ENCODE data around the gene FLRT1. TPM values are rescaled to one million over a fixed set of nuclear protein-coding genes. Genes with fewer than 3 reads are reported as not detected.

Gene FLRT1
- total RNA-seq, 2 experiments from 2014 or later, result 0.05 to 0.23 TPM

DNA sequence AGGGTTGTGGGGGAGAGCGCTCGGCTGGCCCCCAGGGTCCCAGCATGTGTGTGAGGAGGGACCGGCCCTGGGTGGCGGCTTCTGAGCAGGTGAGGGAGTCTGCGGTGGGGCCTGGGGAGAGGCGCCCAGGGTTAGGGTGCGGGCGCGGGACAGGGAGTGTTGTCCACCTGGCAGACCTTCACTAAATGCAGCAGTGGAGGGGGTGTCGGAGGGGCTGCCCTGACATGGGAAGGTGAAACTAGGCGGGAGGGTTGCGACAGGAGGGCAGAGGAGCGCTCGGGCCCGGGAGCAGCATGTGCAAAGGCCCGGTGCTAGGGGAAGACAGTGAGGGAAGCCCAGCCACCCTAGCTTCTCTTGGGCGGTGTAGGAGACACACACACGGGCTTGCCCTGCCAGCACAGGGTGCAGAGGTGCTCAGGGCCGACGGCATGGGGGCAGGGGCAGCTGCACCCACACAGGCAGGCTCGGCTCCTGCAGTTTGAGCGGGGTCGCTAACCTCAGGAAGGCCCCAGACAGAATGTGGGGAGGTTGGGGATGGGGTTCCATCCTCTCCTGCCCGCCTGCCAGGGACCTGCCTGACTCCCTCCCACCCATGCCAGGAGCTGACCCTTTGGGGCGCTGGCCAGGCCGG is 27.3 kb upstream of the FLRT1 start:
- Mint-ChIP-seq H3K4me3 (no peak overlapping the region), H3K27ac (no peak overlapping the region), H3K9me3 (peaks cover 14% of the 10 kb centered on the region), H3K36me3 (ENCODE audit: low read depth) (peaks cover 2% of the 10 kb centered on the region), H3K4me1 (peaks cover 4% of the 10 kb centered on the region), H3K27me3 (peaks cover 24% of the 10 kb centered on the region)
- CTCF ChIA-PET, result interaction anchor here (0.7 kb wide), 1 partner anchor 529 kb away, joined by 4 read pairs; no protein-coding TSS in a partner anchor
- POLR2A ChIA-PET, result interaction anchor here (1.2 kb wide), 1 partner anchor 8 kb away, joined by 3 read pairs; no protein-coding TSS in a partner anchor
- DNase-seq, result no peak

DNA sequence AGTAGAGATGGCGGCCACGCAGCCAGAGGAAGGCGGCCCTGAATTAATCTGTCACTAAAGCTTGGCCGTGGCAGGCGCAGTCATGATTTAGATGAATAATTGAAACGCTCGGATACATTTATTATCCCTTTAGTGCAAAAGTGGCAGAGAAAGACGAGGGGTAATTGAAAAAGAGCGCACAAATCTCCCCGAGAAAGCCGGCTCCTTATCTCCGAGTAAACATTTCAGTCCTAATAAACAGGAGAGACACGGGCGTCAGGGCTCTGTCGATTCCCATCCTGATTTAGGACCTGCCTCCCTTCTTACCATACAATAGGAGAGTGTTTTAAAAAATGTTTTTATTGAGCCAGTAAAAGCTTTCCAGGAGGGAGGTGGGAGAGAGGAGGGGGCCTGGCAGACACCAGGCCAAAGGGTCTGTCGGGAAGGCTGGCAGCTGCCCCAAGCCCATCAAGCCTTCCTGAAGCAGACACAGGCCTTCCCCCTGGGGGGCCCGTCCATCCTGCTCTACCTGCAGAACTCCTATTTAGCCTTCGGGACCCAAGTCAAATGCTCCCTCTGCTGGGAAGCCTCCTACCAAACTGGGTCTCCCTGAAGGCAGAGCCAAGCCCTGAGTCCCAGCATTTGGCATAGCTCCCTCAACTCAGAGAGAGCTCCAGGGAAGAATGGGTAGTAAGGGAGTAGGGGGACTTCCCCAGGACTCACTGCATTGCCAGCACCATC is 26.7 kb upstream of the FLRT1 start:
- ChIA-PET CTCF (interaction anchor here (0.7 kb wide), 1 partner anchor 530 kb away, joined by 4 read pairs; no protein-coding TSS in a partner anchor), POLR2A (no interaction called here)
- peaks cover 14% of the 10 kb centered on the region for H3K9me3 Mint-ChIP-seq

DNA sequence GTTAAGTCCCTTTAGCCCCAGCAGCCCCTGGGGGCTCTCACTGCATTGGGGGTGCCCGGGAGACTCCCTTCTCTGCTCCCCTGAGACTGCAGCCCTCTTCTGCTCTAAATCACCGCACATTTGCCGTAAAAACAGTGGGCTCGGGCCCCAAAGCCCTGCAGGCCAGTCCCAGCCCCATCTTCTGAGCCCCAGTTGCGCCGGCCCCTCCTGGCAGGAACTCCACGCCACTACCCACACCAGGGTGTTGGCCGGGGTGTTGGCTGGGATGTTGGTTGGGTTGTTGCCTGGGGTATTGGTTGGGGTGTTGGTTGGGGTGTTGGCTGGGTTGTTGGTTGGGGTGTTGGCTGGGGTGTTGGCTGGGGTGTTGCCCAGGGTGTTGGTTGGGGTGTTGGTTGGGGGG is 26.0 kb upstream of the FLRT1 start:
- no peak overlapping the region for H3K4me3 Mint-ChIP-seq
- peaks cover 24% of the 10 kb centered on the region for H3K27me3 Mint-ChIP-seq
- no peak overlapping the region for H3K27ac Mint-ChIP-seq
- peaks cover 4% of the 10 kb centered on the region for H3K4me1 Mint-ChIP-seq
- peaks cover 14% of the 10 kb centered on the region for H3K9me3 Mint-ChIP-seq
- ChIA-PET POLR2A (no interaction called here), CTCF (no interaction called here)
- peaks cover 2% of the 10 kb centered on the region for H3K36me3 Mint-ChIP-seq (ENCODE audit: low read depth)
- DNase-seq, result no peak

More for the DNA sequence above, 26.7 kb upstream of the FLRT1 start:
- Mint-ChIP-seq H3K27me3 (peaks cover 24% of the 10 kb centered on the region), H3K4me1 (peaks cover 4% of the 10 kb centered on the region), H3K36me3 (ENCODE audit: low read depth) (peaks cover 2% of the 10 kb centered on the region), H3K27ac (no peak overlapping the region), H3K4me3 (no peak overlapping the region)
- DNase-seq, result no peak

DNA sequence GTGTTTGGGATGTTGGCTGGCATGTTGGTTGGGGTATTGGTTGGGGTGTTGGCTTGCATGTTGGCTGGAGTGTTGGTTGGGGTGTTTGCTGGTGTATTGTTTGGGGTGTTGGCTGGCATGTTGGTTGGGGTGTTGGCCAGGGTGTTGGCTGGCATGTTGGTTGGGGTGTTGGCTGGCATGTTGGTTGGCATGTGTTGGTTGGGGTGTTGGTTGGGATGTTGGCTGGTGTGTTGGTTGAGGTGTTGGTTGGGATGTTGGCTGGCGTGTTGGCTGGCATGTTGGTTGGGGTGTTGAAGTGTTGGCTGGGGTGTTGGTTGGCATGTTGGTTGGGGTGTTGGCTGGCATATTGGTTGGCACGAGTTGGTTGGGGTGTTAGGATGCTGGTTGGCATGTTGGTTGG is 24.9 kb upstream of the FLRT1 start:
- CTCF ChIA-PET, result no interaction called here
- no peak overlapping the region for H3K27ac Mint-ChIP-seq
- DNase-seq, result no peak
- H3K4me3 Mint-ChIP-seq, result no peak overlapping the region
- H3K4me1 Mint-ChIP-seq, result peaks cover 4% of the 10 kb centered on the region
- POLR2A ChIA-PET, result no interaction called here
- peaks cover 2% of the 10 kb centered on the region for H3K36me3 Mint-ChIP-seq (ENCODE audit: low read depth)
- H3K27me3 Mint-ChIP-seq, result peaks cover 24% of the 10 kb centered on the region
- H3K9me3 Mint-ChIP-seq, result peaks cover 14% of the 10 kb centered on the region

DNA sequence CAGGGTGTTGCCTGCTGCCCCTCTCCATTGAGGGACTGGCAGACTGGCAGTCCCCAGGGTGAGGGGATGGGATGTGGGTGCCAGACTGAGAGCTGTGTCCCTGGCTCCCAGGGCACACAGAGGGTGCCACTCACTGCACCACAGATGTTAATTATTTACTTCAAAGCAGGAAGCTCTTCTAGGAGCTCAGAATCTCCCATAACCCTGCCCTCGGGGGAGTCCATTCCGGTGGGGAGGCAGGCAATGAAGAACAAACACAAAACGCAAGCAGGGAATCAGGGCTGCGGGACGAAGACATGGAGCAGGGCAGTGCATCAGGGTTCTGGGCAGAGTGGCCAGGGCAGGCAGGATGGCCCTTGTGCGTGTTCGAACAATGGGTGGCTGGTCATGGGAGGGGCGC is 24.4 kb upstream of the FLRT1 start:
- Mint-ChIP-seq H3K36me3 (ENCODE audit: low read depth) (peaks cover 2% of the 10 kb centered on the region), H3K4me3 (no peak overlapping the region), H3K27me3 (peaks cover 21% of the 10 kb centered on the region), H3K27ac (no peak overlapping the region), H3K9me3 (peaks cover 14% of the 10 kb centered on the region), H3K4me1 (peaks cover 4% of the 10 kb centered on the region)
- DNase-seq, result no peak
- CTCF ChIA-PET, result no interaction called here
- POLR2A ChIA-PET, result no interaction called here

DNA sequence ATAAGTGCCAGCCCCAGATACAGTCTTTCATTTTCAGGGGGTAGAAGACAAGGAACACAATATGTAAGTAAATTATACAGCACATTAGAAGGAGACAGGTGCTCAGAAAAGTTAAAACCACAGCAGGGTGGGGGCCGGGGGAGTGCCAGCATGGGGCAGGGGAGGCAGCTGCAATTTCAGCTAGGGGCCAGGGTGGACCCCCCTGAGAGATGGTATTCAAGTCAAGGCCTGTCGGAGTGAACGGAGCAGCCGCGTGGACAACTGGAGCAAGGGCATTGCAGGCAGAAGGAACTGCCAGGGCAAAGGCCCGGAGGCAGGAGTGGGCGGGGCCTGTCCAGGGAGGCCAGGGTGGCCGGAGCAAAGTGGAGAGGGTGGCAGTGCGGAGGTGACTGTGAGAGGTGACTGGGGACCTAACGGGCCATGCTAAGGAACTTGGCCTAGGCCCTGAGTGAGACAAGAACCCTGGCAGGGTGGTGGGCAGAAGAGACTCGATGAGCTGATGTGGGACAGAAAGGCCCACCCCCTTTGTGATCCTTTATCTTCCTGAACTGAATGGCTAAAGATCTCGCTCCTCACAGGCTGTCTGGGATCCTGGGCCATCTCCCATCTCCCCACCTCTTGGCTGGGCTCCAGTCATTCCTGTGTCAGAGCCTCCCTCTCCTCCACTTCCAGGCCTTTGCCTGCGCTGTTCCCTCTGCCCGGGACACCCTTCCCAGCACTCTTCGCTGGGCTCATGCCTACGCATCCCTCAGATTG is 22.4 kb upstream of the FLRT1 start:
- no peak for DNase-seq
- no peaks in the 10 kb centered on the region for H3K36me3 Mint-ChIP-seq (ENCODE audit: low read depth)
- H3K4me1 Mint-ChIP-seq, result no peaks in the 10 kb centered on the region
- peaks cover 14% of the 10 kb centered on the region for H3K9me3 Mint-ChIP-seq
- H3K27me3 Mint-ChIP-seq, result peaks cover 1% of the 10 kb centered on the region
- H3K4me3 Mint-ChIP-seq, result no peak overlapping the region
- no peak overlapping the region for H3K27ac Mint-ChIP-seq
- CTCF ChIA-PET, result interaction anchor here (0.7 kb wide), 1 partner anchor 13 kb away, joined by 3 read pairs; no protein-coding TSS in a partner anchor
- POLR2A ChIA-PET, result no interaction called here

DNA sequence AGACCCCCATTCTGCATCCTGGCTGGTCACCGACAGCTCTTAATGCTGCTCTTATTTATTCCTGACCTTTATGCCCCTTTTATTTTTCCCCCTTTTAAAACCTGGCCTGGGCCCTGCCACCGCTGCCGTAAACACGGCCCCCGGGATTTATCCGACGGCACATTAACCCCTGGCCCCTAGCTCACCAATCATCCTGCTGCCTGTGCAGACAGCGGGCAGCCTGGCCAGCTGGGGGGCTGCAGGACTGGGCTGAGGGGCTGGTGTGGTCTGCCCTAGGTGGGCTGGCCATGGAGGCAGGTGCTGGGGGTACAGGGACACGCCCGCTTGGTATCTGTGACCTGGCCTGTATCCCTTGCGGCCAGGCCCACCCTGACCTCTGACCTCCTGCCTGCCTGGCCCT is 21.4 kb upstream of the FLRT1 start:
- Mint-ChIP-seq H3K4me1 (no peaks in the 10 kb centered on the region), H3K27ac (no peak overlapping the region), H3K27me3 (no peaks in the 10 kb centered on the region), H3K36me3 (ENCODE audit: low read depth) (no peaks in the 10 kb centered on the region), H3K4me3 (no peak overlapping the region), H3K9me3 (peaks cover 14% of the 10 kb centered on the region)
- ChIA-PET CTCF (no interaction called here), POLR2A (no interaction called here)
- no peak for DNase-seq

DNA sequence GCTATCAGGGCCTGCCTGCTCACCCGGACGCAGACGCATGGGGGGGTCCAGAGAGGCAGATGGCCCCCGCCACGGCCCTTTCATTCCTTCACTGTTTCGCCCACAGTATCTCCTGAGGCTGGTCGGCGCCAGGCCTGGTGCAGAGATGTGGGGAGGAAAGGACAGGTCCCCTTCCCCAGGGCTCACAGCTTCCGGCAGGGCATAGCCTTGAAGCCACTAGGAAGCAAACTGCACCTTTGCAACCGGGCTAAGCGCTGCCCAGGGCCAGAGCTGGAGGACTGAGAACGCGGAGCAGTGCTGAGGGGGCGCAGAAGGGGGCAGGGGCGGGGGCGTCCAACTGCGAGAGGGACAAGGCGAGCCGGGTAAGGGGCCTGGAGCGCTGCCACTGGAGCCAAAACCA is 20.2 kb upstream of the FLRT1 start:
- peaks cover 8% of the 10 kb centered on the region for H3K9me3 Mint-ChIP-seq
- no peaks in the 10 kb centered on the region for H3K27me3 Mint-ChIP-seq
- H3K36me3 Mint-ChIP-seq (ENCODE audit: low read depth), result no peaks in the 10 kb centered on the region
- POLR2A ChIA-PET, result no interaction called here
- no peak overlapping the region for H3K4me3 Mint-ChIP-seq
- H3K27ac Mint-ChIP-seq, result no peak overlapping the region
- no peak for DNase-seq
- CTCF ChIA-PET, result interaction anchor here (1.2 kb wide), 1 partner anchor 16 kb away, joined by 4 read pairs; no protein-coding TSS in a partner anchor
- no peaks in the 10 kb centered on the region for H3K4me1 Mint-ChIP-seq

DNA sequence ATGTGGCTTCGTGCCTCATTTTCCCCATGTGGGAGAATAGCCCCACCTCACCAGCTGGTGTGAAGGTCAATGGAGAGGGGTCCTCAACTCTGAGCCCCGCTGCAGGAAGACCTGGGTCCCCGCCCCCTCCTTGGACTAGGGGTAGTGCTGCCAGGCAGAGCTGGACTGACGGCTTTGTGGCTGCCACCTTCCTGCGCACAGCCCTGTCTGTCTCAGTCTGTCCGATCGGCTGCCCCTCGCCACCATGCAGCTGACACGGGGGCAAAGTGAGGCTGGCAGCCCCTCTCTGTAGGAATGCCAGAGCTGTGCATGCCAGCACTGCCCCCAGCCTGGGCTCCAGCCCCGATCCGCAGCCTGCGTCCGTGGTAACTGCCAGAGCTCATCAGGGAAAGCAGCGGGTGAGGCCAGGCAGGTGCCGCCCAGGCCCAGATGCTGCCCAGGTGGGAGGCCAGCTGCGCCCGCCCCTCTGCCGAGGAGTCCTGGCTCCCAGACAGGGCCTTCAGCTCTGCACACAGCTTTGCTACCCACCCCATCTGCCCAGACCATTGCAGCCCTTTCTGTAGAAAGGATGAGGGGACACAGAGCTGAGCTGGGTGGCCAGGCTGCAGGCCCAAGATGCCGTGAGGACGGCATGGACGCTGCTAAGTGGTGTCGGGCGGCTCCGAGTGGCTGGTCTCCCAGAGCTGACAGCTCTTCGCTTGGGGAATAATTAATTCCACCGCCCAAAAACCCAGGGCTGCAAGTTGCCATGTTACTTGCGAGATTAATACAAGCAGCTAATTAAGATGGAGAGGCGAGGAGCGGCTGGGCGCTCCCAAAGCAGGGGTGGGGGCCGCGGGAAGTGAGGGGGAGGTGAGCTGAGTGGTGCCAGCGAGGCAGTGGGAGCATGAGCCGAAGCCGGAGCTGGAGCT is 19.5 kb upstream of the FLRT1 start:
- Mint-ChIP-seq H3K27me3 (no peaks in the 10 kb centered on the region), H3K4me3 (no peak overlapping the region), H3K27ac (no peak overlapping the region), H3K4me1 (no peaks in the 10 kb centered on the region), H3K36me3 (ENCODE audit: low read depth) (no peaks in the 10 kb centered on the region), H3K9me3 (peaks cover 2% of the 10 kb centered on the region)
- POLR2A ChIA-PET, result interaction anchor here (1.0 kb wide), 1 partner anchor 9 kb away, joined by 3 read pairs; no protein-coding TSS in a partner anchor
- no peak for DNase-seq
- CTCF ChIA-PET, result interaction anchor here (1.2 kb wide), 1 partner anchor 16 kb away, joined by 4 read pairs; no protein-coding TSS in a partner anchor

DNA sequence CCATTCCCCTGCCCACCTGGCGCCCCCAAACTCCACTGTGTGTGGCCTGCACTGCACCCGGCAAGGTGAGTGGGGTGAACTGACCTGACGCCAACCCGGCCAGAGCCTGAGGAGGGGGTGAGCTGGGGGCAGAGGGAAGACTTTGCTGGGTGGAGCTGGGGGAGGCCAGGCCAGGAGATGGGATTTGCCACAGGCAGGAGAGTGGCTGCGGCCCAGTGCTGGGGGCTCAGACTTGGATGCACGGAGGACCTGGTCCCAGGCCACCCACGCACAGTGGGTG is 17.8 kb upstream of the FLRT1 start:
- CTCF ChIA-PET, result no interaction called here
- POLR2A ChIA-PET, result interaction anchor here (1.6 kb wide), 1 partner anchor 16 kb away, joined by 4 read pairs; no protein-coding TSS in a partner anchor
- no peak for DNase-seq
- Mint-ChIP-seq H3K36me3 (ENCODE audit: low read depth) (no peaks in the 10 kb centered on the region), H3K4me1 (no peaks in the 10 kb centered on the region), H3K27me3 (no peaks in the 10 kb centered on the region), H3K9me3 (no peaks in the 10 kb centered on the region), H3K4me3 (no peak overlapping the region), H3K27ac (no peak overlapping the region)

DNA sequence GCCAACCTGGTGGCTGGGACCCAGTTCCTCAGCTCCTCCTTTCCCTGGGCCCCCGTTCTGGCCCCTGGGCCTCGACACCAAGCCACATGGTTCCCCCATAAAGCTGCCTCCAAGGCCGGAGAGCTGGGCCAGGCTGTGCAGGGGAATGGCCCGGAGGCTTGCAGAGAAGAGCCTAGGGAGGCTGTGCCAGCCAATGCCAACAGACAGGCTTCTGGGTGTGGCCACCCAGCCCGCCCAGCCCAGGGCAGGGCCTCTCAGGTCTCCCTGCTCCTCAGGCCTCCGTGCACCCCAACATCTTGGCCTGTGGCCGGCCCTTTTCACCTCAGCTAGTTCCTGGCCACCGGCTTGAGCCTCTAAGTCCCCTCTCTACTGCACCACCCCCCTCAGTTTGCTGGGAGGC is 17.4 kb upstream of the FLRT1 start:
- POLR2A ChIA-PET, result interaction anchor here (1.6 kb wide), 1 partner anchor 16 kb away, joined by 4 read pairs; no protein-coding TSS in a partner anchor
- Mint-ChIP-seq H3K36me3 (ENCODE audit: low read depth) (no peaks in the 10 kb centered on the region), H3K9me3 (no peaks in the 10 kb centered on the region), H3K27ac (no peak overlapping the region), H3K4me3 (no peak overlapping the region), H3K4me1 (no peaks in the 10 kb centered on the region), H3K27me3 (no peaks in the 10 kb centered on the region)
- CTCF ChIA-PET, result no interaction called here
- no peak for DNase-seq

DNA sequence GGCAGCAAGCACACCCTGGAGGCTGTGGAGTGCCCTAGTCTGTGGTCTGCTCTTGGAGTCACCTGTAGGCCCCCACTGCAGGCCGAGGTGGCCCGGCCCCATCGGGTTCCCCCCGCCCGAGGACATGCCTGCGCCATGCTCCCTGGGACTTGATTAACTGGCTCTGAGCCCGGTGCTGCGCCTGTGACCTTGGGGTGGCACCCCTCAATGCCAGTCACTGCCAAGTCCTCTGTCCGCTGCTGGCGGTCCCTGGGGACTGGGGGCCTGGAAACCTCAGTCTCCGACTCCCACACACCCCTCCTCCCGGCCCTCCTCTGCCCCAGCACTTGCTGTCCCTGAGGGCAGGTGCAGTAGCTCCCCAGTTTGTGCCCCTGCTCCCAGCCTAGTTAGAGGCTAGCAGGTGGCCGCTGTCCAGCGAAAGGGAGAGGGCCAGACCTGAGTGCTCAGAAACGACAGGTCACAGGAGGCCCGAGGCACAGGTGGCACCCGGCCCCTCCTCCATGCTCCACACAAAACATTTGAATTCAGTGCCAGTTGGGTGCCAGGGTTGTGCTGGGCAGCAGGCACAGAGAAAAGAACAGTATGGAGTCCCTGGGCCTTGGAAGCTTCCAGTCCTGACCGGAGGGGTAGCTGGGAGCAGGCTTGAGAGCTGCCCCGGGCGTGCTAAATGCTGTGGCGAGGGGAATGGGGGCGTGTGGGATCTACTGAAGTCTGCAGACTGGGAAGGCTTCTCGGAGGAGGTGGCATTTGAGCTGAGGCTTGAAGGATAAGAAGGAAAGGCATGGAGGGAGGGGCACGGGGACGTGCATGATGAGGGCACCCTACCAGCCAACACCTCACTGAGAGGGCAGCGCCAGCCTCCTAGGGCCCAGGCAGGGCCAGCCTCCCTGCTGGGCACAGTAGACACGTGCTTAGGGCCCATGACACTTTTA is 16.4 kb upstream of the FLRT1 start:
- H3K9me3 Mint-ChIP-seq, result no peaks in the 10 kb centered on the region
- CTCF ChIA-PET, result no interaction called here
- H3K4me1 Mint-ChIP-seq, result no peaks in the 10 kb centered on the region
- H3K27me3 Mint-ChIP-seq, result no peaks in the 10 kb centered on the region
- H3K4me3 Mint-ChIP-seq, result no peak overlapping the region
- H3K36me3 Mint-ChIP-seq (ENCODE audit: low read depth), result no peaks in the 10 kb centered on the region
- DNase-seq, result no peak
- POLR2A ChIA-PET, result no interaction called here
- H3K27ac Mint-ChIP-seq, result no peak overlapping the region

Measured in activated CD4-positive, alpha-beta memory T cell treated with anti-CD3 and anti-CD28 coated beads, Interleukin-2, amount 10 ng/mL, durations not matched to agents 7 days and 5 days (primary cell).